ENCODE measurements around the gene CALHM3.
"Not testable (repeated sequence)": the region's sequence is repeated elsewhere in the genome, so short reads cannot be mapped to it uniquely, and the experiment has no call there.

CALHM3 gene

DNA sequence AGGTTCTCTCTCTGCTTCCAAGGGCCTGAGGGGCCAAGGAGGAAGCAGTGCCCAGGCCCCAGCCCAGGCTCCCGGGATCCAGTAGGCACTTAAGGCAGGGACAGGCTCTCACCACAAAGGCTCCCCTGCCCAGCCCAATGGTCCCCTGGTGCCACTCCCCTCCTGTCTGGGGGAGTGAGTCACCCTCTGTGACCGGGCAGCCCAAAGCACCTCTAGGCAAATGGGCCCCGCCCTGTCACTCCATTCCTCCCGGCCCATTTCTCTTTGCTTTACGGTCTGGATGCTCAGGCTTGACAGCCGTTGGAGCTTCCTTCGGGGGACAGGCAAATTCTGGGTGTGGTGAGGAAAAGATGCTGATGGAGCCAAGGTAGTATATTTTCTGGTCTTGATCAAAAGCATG is at the start of gene CALHM3:
Gene CALHM3, minus strand, starts transcription at position 106 of the 400 bp plus-strand sequence. CDS start 208 bp downstream, outside the sequence.
- no peak for DNase-seq

DNA sequence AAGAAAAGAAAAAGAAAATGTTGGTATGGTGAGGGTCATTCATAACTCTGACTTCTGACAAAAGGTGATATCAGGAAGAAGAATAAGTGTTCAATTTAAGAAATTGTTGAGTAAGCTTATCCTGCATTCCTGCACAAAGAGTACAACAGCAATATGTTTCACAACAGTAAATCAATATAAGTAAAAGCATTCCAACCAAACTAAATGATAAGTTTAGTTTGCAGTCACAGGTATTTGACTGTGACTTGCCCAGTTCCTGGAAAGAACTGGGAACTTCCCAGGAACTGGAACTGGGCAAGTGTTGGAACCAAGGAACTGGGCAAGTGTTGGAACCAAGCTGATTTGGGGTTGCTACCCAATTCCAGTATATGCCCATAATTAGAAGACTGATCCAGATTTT is 49.5 kb upstream of the CALHM3 start:
- DNase-seq = no peak

DNA sequence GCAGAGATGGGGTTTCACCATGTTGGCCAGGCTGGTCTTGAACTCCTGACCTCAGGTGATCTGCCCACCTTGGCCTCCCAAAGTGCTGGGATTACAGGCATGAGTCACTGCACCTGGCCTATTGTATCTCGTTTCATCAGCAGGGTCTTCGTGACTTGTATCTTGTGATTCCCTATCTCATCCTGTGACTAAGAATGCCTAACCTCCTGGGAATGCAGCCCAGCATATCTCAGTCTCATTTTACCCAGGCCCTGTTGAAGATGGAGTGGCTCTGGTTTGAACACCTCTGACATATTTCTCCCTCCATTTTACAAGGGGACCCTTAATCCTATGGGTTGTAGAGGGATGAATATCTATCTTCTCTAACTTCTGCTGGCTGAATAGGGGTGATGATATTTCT is 48.4 kb upstream of the CALHM3 start:
- DNase-seq = not testable (repeated sequence)

DNA sequence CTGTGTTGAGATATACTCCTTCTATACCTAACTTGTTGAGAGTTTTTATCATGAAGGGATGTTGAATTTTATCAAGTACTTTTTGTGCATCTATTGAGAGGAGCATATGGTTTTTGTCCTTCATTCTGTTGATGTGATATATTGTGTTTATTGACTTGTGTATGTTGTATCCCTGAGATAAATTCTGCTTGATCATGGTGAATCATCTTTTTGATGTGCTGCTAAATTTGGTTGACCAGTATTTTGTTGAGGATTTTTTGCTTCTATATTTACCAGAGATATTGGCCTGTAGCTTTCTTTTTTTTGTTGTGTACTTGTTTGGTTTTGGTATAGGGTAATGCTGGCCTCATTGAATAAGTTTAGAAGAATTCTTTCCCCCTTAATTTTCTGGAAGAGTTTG is 46.9 kb upstream of the CALHM3 start:
- DNase-seq = no peak

- no peak for DNase-seq
Measured at GRCh38 chr10:103523683-103524082, 44.6 kb upstream of the CALHM3 start.

DNA sequence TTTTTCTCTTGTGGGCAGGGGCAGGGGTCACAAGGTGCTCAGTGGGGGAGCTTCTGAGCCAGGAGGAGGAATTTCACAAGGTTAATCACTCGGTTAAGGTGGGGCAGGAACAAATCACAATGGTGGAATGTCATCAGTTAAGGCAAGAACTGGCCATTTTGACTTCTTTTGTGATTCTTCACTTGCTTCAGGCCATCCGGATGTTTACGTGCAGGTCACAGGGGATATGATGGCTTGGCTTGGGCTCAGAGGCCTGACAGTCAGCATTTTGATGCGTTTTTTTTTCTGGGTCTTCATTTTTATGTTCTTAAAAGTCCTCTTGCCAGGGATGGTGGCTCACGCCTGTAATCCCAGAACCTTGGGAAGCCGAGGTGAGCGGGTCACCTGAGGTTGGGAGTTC is 43.0 kb upstream of the CALHM3 start:
- not testable (repeated sequence) for DNase-seq

GRCh38 chr10:103519798-103520197 is 40.8 kb upstream of the CALHM3 start:
- no peak for DNase-seq

GRCh38 chr10:103517234-103518085 is 38.4 kb upstream of the CALHM3 start:
- no peak for DNase-seq

DNA sequence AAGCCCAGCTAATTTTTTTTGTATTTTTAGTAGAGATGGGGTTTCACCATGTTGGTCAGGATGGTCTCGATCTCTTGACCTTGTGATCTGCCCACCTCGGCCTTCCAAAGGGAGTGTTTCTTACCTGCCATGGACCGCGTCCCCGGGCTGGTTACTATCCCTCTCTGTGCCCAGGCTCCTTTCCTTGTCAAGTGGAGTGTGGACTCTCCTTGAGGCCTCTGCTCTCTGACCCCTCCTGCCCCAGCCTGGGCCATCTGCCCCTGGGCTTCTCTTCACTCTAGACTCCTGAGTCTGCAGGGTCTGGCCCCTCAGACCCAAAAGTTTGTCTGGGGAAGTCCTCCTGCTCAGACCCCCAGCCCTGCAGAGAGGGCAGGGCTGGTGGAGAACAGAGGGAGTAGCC is 35.2 kb upstream of the CALHM3 start:
- DNase-seq = no peak

- no peak for DNase-seq
Measured at GRCh38 chr10:103513380-103514060, 34.5 kb upstream of the CALHM3 start.

- no peak for DNase-seq
Measured at GRCh38 chr10:103512591-103513379, 33.7 kb upstream of the CALHM3 start.

DNA sequence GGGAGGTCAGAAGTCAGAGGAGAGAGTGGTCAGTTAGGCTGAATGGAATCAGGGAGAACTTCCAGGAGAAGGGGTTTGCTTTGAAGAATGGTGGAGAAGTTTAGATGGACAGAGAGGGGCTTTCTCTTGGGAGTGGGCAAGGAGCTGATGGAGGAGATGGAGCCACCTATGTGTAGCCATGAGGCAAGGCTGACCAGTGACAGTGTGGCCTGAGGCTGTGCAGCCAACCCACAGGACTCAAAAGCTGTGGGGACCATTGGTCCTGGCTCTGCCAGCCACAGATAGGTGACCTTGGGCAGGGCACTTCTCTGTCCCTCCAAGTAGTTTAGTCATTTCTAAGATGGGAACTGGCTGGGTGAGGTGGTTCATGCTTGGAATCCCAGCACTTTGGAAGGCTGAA is 33.1 kb upstream of the CALHM3 start:
- peak; percentile 9 for DNase-seq

GRCh38 chr10:103510791-103511752 is 32.0 kb upstream of the CALHM3 start:
- peak; percentile 6 for DNase-seq

- DNase-seq = peak; percentile 10
Measured at GRCh38 chr10:103510046-103510685, 31.1 kb upstream of the CALHM3 start.

- DNase-seq = peak; percentile 20
Measured at GRCh38 chr10:103507235-103508191, 28.5 kb upstream of the CALHM3 start.

DNA sequence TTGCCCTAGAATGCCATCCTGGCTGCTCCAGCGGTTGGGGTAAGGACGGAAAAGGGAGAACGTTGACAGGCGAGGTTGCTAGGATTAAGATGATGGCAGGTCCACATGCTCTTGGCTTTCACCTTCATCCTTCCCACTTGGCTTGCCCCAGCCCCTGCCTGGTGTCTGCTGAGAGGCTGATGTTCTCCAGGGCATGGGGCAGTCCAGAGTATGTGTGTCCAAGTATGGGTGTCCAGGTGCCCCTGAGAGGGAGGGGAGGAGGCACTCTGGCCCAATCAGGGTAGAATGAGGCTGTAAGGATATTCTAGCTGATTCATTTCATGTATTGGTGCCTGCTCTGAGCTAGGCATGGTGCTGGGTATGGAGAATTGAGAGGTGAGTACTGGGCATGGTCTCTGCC is 27.0 kb upstream of the CALHM3 start:
- no peak for DNase-seq

GRCh38 chr10:103504181-103504783 is 25.2 kb upstream of the CALHM3 start:
- peak; percentile 64 for DNase-seq

DNA sequence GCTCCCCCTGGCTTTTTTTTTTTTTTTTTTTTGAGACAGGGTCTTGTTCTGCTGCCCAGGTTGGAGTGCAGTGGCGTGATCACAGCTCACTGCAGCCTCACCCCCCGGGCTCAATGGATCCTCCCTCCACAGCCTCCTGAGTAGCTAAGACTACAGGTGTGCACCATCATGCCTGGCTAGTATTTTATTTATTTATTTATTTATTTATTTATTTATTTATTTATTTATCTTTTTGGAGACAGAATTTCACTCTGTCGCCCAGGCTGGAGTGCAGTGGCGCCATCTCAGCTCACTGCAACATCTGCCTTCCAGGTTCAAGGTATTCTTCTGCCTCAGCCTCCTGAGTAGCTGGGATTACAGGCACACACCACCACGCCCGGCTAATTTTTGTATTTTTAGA is 24.7 kb upstream of the CALHM3 start:
- not testable (repeated sequence) for DNase-seq

DNA sequence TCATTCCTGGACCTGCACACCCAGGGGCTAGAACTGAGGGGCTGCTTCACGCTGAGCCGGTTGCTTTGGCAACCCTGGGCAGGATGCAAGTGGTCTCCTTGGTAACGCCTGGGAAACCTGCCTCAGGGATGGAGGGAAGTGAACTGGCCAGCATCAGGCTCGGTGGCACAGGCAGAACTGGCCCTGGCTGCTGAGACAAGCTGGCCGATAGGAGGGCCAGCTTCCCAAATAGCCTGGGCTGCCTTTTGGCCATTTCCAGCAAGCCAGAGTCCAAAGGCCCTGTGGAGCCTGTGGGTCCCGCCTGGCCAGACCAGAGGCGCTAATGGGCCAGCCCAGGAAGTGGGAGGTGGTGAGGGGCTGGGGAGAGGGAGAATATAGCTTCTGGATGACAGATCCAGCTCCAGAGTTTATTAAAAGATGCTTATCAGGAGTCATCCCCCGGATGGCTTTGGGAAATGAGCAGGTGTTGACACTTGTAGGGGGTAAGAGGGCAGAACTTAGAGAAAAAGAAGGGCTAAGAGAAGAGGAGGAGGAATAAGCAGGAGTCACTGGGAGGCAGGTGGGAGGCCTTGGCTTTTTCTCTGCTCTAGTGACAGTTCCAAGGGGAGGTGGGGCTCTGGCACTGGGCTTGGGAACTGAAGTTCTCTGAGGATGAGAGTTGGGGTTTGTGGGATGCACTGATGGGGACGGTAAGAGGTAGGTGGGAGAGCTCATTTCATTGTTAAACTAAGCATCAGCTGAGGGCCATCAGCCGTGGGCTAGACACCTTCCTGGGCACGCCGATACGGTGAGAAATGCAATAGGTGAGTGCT is 24.0 kb upstream of the CALHM3 start:
- no peak for DNase-seq
